SK-N-SH treated with all-trans-retinoic acid at 6 μM for 48 hours (cell line): Measurements from ENCODE around the gene ENPP7.

Experiments used
- ARNTL ChIP-seq: fragments of 450-650 bp; formaldehyde crosslinking; IDR thresholded peaks from 2 replicates; pipeline ENCODE4 v1.5.0; 2020; ENCODE audit warnings: low read depth, mild to moderate bottlenecking, moderate library complexity, borderline replicate concordance
- ZNF565 ChIP-seq: fragments of 450-650 bp; formaldehyde crosslinking; conservative IDR thresholded peaks from 2 replicates; pipeline ENCODE4 v1.5.0; 2020; ENCODE audit warnings: low read depth, mild to moderate bottlenecking, moderate library complexity
- TF ChIP-seq, protein P1 (sequence below): fragments of 250-450 bp; sonication (Bioruptor Pico); IDR thresholded peaks from 2 replicates; pipeline ENCODE4 v1.5.1; 2021; ENCODE audit warnings: mild to moderate bottlenecking, moderate library complexity

DNA sequence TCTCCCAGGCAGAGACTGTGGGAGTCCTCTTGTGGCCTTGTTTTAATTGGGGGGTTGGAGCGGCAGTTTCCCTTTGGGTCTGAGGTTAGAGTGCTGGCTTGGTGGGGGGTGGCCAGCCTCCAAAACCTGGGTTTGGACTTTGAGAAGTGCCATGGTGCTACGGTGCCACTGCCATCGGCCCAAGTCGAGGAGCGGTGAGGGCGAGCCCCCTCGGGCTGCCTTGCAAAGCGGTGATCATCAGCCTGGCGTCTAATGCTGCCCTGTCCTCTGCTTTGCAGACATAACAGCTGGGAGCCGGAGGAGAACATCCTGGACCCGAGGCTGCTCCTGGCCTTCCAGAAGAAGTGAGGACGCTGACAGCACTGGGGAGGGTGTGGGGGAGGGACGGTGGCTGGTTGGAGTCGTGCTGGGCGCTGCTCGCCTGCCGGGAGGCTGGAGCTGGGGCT is 48.4 kb downstream of the ENPP7 start:
- TF ChIP-seq, protein P1, sequence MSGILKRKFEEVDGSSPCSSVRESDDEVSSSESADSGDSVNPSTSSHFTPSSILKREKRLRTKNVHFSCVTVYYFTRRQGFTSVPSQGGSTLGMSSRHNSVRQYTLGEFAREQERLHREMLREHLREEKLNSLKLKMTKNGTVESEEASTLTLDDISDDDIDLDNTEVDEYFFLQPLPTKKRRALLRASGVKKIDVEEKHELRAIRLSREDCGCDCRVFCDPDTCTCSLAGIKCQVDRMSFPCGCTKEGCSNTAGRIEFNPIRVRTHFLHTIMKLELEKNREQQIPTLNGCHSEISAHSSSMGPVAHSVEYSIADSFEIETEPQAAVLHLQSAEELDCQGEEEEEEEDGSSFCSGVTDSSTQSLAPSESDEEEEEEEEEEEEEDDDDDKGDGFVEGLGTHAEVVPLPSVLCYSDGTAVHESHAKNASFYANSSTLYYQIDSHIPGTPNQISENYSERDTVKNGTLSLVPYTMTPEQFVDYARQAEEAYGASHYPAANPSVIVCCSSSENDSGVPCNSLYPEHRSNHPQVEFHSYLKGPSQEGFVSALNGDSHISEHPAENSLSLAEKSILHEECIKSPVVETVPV, result no peak
- no peak for TF ChIP-seq ARNTL (CRISPR knock-in tag)
- no peak for TF ChIP-seq ZNF565 (CRISPR knock-in tag)
